NCI-H1048 (cell line): ENCODE measurements around the gene PDRG1.

ENCODE experiments used
- DNase-seq: peaks from one replicate; lab custom pipeline; 2025; lab: John Stamatoyannopoulos, UW

The PDRG1 gene

GRCh38 chr20:31907046-31907445 lies 44.8 kb downstream of the PDRG1 start:
- no peak for DNase-seq

GRCh38 chr20:31906001-31906400 lies 45.8 kb downstream of the PDRG1 start:
- no peak for DNase-seq

DNA sequence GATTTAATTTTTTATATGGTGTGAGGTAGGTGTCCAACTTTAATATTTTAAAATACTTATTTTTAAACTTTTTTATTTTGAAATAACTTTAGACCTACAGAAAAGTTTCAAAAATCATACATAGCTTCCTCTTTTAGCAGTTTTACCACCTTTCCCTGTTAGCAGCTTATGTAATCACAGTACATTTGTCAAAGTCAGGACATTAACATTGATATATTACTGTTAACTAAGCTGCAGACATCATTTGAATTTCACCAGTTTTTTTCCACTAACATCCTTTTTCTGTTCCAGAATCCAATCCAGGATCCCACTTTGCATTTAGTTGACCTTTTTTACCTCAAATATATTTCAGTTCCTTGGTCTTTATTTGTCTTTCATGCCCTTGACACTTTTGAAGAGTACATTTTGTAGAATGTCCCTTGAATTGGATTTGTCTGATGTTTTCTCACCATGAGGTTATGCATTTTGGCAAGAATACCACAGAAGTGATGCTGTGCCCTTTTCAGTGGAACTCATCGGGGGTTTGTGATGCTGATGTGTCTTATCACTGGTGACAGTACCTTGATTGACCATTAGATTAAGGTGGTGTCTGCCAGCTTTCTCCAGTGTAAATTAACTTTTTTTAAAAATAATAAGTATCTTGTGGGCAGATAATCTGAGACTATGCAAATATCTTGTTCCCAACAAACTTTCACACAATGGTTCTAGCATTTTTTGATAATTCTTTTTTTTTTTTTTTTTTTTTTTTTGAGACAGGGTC lies 48.0 kb downstream of the PDRG1 start:
- no peak for DNase-seq

DNA sequence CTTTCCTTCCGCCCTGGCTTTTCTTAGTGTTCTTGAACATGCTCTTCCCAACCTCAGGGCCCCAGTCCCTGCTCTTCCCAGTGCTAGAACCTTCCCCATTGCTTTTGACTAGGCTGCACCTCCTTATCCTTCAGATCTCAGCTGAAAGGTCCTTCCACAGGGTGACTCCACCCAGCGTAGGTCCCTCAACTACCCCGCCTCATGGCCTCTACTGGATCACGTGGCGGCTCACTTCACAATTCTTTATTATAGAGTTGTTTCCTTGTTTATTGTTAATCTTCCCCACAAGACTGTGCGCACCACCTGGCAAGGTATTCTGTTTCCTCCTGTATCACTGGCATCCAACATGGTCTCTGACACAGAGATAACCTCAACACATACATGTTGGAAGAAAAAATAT lies 50.2 kb downstream of the PDRG1 start:
- DNase-seq: no peak

GRCh38 chr20:31897541-31897940 lies 54.3 kb downstream of the PDRG1 start:
- DNase-seq: no peak

DNA sequence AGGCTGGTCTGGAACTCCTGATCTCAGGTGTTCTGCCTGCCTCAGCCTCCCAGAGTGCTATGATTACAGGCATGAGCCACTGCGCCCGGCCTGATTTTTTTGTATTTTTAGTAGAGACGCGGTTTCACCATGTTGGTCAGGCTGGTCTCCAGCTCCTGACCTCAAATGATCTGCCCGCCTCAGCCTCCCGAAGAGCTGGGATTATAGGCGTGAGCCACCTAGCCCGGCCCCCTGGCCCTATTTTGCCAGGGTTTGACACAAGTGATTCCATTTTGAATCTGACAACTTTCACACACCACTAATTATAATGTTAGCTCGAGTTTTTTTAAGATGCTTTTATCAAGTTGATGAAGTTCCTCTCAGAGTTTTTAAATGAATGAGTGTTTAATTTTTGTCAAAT lies 55.8 kb downstream of the PDRG1 start:
- DNase-seq: no peak

DNA sequence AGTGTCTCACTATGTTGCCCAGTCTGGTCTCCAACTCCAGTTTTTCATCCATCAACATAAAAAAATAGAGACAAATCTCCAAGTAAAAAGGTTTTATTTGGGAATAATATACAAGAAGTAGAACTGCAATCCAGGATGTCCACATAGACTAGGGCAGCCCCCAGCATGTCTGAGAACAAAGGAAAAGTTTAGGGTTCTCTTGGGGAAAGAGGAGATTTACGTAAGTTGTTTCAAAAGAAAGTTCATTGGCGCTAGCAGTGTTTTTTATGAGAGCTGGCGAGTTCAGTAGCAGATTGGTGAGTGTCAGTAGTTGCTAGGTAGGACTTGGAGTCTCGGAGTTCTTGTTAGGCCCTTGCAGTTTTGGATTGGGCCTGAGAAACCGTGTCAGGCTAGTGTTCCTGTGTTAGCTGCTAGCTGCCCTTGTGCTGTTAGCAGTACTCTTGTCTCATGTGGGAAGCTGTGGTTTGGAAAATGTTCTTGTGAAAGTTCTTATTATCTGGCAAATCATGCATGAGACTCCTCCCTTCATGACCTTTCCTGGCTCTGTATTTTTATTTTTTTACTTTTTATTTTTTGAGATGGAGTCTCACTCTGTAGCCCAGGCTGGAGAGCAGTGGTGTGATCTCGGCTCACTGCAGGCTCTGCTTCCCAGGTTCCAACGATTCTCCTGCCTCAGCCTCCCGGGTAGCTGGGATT lies 56.7 kb downstream of the PDRG1 start:
- no peak for DNase-seq
